Hepatocyte (in vitro differentiated cells): ENCODE results near the gene MATK.

Experiments
- CTCF ChIP-seq: fragments of 200-600 bp; sonication (generic); IDR thresholded peaks from 2 replicates; pipeline ENCODE4 v1.5.1; 2016; ENCODE audit warnings: antibody characterized with exemption, mild to moderate bottlenecking; ENCODE audit not compliant: poor library complexity
- EZH2 ChIP-seq: fragments of 200-600 bp; sonication (generic); IDR thresholded peaks from 2 replicates; pipeline ENCODE4 v1.6.1; 2016; ENCODE audit warnings: antibody characterized with exemption, mild to moderate bottlenecking, borderline replicate concordance
- EZH2phosphoT487 ChIP-seq: fragments of 200-600 bp; sonication (generic); IDR thresholded peaks from one replicate; pipeline ENCODE4 v1.6.1; 2018; ENCODE audit warnings: antibody characterized with exemption, mild to moderate bottlenecking, low read depth, moderate library complexity; ENCODE audit not compliant: unreplicated experiment, severe bottlenecking

GRCh38 chr19:3790209-3790734 is 4.1 kb upstream of the MATK start:
- TF ChIP-seq CTCF: no peak
- no peak for TF ChIP-seq EZH2
- no peak for TF ChIP-seq EZH2phosphoT487
